Measurements from ENCODE around the gene IRAG1. TPM values are rescaled to one million over a fixed set of nuclear protein-coding genes. Genes with fewer than 3 reads are reported as not detected.

IRAG1 gene
- total RNA-seq, 4 donors from 2014 or later = 156 to 408 (median 278) TPM

- no peak for ATAC-seq
- Histone ChIP-seq H3K4me3 (no peak overlapping the region), H3K27ac (peak overlapping the region; percentile 0 to 93 (median 86)), H3K36me3 (no peaks in the 10 kb centered on the region), H3K4me1 (peaks cover 35 to 100% (median 40%) of the 10 kb centered on the region in 3 donors), H3K9me3 (no peaks in the 10 kb centered on the region), H3K27me3 (no peaks in the 10 kb centered on the region)
- TF ChIP-seq POLR2AphosphoS5 (IDR thresholded peaks at IDR 0.05) (no peak), POLR2A (IDR thresholded peaks at IDR 0.05) (no peak), EP300 (IDR thresholded peaks at IDR 0.05) (no peak), CTCF (IDR thresholded peaks at IDR 0.05) (no peak)
- no CpG with 5 or more reads among the region's 1 CpG for WGBS, 2 donors (ENCODE audit: low coverage in 1 of 2)
These were observed 29.1 kb downstream of the IRAG1 start for GRCh38 chr11:10664496-10664895.

GRCh38 chr11:10663990-10664389 is 29.6 kb downstream of the IRAG1 start:
- no peaks in the 10 kb centered on the region for H3K36me3 ChIP-seq
- TF ChIP-seq CTCF (IDR thresholded peaks at IDR 0.05) (no peak), EP300 (IDR thresholded peaks at IDR 0.05) (no peak), POLR2AphosphoS5 (IDR thresholded peaks at IDR 0.05) (no peak), POLR2A (IDR thresholded peaks at IDR 0.05) (no peak)
- no peaks in the 10 kb centered on the region for H3K27me3 ChIP-seq
- peaks cover 35 to 100% (median 40%) of the 10 kb centered on the region in 3 donors for H3K4me1 ChIP-seq
- H3K27ac ChIP-seq = peak overlapping the region; percentile 0 to 93 (median 86)
- H3K9me3 ChIP-seq = no peaks in the 10 kb centered on the region
- WGBS, 2 donors (ENCODE audit: low coverage in 1 of 2) = 42 to 53% methylated on average over 2 to 4 of the region's 6 CpGs
- H3K4me3 ChIP-seq = no peak overlapping the region
- ATAC-seq = no peak

- Histone ChIP-seq H3K36me3 (no peaks in the 10 kb centered on the region), H3K4me1 (peaks cover 37 to 100% (median 38%) of the 10 kb centered on the region in 3 donors), H3K9me3 (no peaks in the 10 kb centered on the region), H3K27ac (peak overlapping the region; percentile 26 to 93 (median 86)), H3K27me3 (no peaks in the 10 kb centered on the region), H3K4me3 (no peak overlapping the region)
- no peak for ATAC-seq
- TF ChIP-seq EP300 (IDR thresholded peaks at IDR 0.05) (no peak), POLR2A (IDR thresholded peaks at IDR 0.05) (no peak)
These were observed 30.2 kb downstream of the IRAG1 start for GRCh38 chr11:10663365-10663764.

- H3K27ac ChIP-seq = peak overlapping the region; percentile 80 to 93 (median 86)
- H3K4me3 ChIP-seq = no peak overlapping the region
- no peak for ATAC-seq
- no peak for TF ChIP-seq POLR2AphosphoS5 (IDR thresholded peaks at IDR 0.05)
- no peaks in the 10 kb centered on the region for H3K9me3 ChIP-seq
- no peaks in the 10 kb centered on the region for H3K36me3 ChIP-seq
- no peaks in the 10 kb centered on the region for H3K27me3 ChIP-seq
- WGBS, 2 donors (ENCODE audit: low coverage in 1 of 2) = 70 to 100% methylated on average over 1 to 2 of the region's 2 CpGs
- peaks cover 37 to 100% (median 61%) of the 10 kb centered on the region in 3 donors for H3K4me1 ChIP-seq
These were observed 33.2 kb downstream of the IRAG1 start for GRCh38 chr11:10660323-10660722.

- ATAC-seq = peak; percentile 86
- WGBS, 2 donors (ENCODE audit: low coverage in 1 of 2) = 13 to 24% methylated on average over 3 to 9 of the region's 13 CpGs
These were observed 34.0 kb downstream of the IRAG1 start for GRCh38 chr11:10659339-10660216.

More at GRCh38 chr11:10659339-10660216, 34.0 kb downstream of the IRAG1 start:
- H3K4me1 ChIP-seq = peaks cover 44 to 100% (median 67%) of the 10 kb centered on the region in 3 donors
- no peaks in the 10 kb centered on the region for H3K27me3 ChIP-seq
- peak overlapping the region; percentile 80 to 93 (median 86) for H3K27ac ChIP-seq
- TF ChIP-seq EP300 (IDR thresholded peaks at IDR 0.05) (no peak), POLR2A (IDR thresholded peaks at IDR 0.05) (no peak), CTCF (IDR thresholded peaks at IDR 0.05) (peak in 1 of 4 experiments; percentile 11), POLR2AphosphoS5 (IDR thresholded peaks at IDR 0.05) (peak; percentile 89)
- H3K36me3 ChIP-seq = no peaks in the 10 kb centered on the region
- H3K9me3 ChIP-seq = no peaks in the 10 kb centered on the region
- H3K4me3 ChIP-seq = peak overlapping the region in 1 of 2 donors; percentile 3

All from gastroesophageal sphincter (tissue), 4 donors.